MM.1S (cell line): Measurements from ENCODE around the gene NRAP.

Experiments
- CTCF ChIP-seq: fragments of 300-600 bp; sonication (generic); IDR thresholded peaks from 2 replicates; pipeline ENCODE4 v1.5.1; 2016; ENCODE audit warnings: antibody characterized with exemption, low read length, mixed read lengths
- EZH2 ChIP-seq: fragments of 300-600 bp; sonication (generic); optimal IDR thresholded peaks from 2 replicates; pipeline ENCODE3; 2017; ENCODE audit warnings: low read depth, mild to moderate bottlenecking, antibody characterized with exemption, low read length, mixed read lengths
- EZH2phosphoT487 ChIP-seq: fragments of 300-600 bp; sonication (generic); IDR thresholded peaks from 2 replicates; pipeline ENCODE4 v1.6.1; 2018; ENCODE audit warnings: antibody characterized with exemption, low read length

GRCh38 chr10:113651021-113651420, 12.8 kb downstream of the NRAP start:
- TF ChIP-seq CTCF (no peak), EZH2phosphoT487 (no peak), EZH2 (no peak)
